H1 (cell line): ENCODE results near the gene KCNJ4. TPM values are rescaled to one million over a fixed set of nuclear protein-coding genes. Genes with fewer than 3 reads are reported as not detected.
A peak's percentile ranks its signal among the peaks of the same experiment; 100 is the strongest.

Experiments
- CTCF ChIA-PET: fragments of 300-600 bp; sonication (Branson Sonifier 250); formaldehyde crosslinking; loops from one replicate; lab custom pipeline; 2021; ENCODE audit not compliant: partially characterized antibody; lab: Charles Lee
- POLR2A ChIA-PET: fragments of 300-600 bp; sonication (Branson Sonifier 250); formaldehyde crosslinking; loops from one replicate; lab custom pipeline; 2021; ENCODE audit warnings: inconsistent platforms; ENCODE audit not compliant: partially characterized antibody; lab: Charles Lee
- DNase-seq, 2 experiments: peaks; one replicate each; pipeline versions ENCODE4 v3.0.0 to v3.0.0-alpha.2; 2010 to 2022; ENCODE audit warnings: low spot score in 2 of 2, low read depth in 1 of 2, mixed read lengths in 1 of 2
- FAIRE-seq: peaks from 2 replicates; lab custom pipeline; 2011; peaks lifted over from hg19 to GRCh38; lab: Jason Lieb, UNC
- H2AFZ ChIP-seq: 2 replicates; pipeline ENCODE4 v1.8.1; 2012; ENCODE audit warnings: low read length, inconsistent platforms
- H2AK5ac ChIP-seq: 2 replicates; pipeline ENCODE4 v1.6.1; 2013; ENCODE audit warnings: low read depth, low read length
- H2BK120ac ChIP-seq: replicated peaks from 2 replicates; pipeline ENCODE3; 2013; ENCODE audit warnings: low read depth, low read length, inconsistent platforms
- H2BK12ac ChIP-seq: 2 replicates; pipeline ENCODE4 v1.6.1; 2013; ENCODE audit warnings: low read depth, low read length
- H2BK15ac ChIP-seq: 2 replicates; pipeline ENCODE4 v1.6.1; 2013; ENCODE audit warnings: low read length
- H2BK20ac ChIP-seq: 2 replicates; pipeline ENCODE4 v1.6.1; 2013; ENCODE audit warnings: low read length
- H2BK5ac ChIP-seq: 2 replicates; pipeline ENCODE4 v1.6.1; 2013; ENCODE audit warnings: low read depth, low read length
- H3K14ac ChIP-seq: 2 replicates; pipeline ENCODE4 v1.6.1; 2013; ENCODE audit warnings: inconsistent platforms; ENCODE audit not compliant: insufficient read length
- H3K18ac ChIP-seq: 2 replicates; pipeline ENCODE4 v1.6.1; 2013; ENCODE audit warnings: low read length; ENCODE audit errors: extremely low read depth
- H3K23ac ChIP-seq: 2 replicates; pipeline ENCODE4 v1.6.1; 2013; ENCODE audit warnings: inconsistent platforms; ENCODE audit not compliant: insufficient read length
- H3K23me2 ChIP-seq: 2 replicates; pipeline ENCODE4 v1.6.1; 2013; ENCODE audit warnings: low read depth, low read length
- H3K27ac ChIP-seq: 2 replicates; pipeline ENCODE4 v1.6.1; 2011; ENCODE audit warnings: low read depth, low read length, inconsistent platforms
- H3K27me3 ChIP-seq, 4 experiments: replicated peaks in 1 of 4; 1 replicate in 1 of 4; 2 replicates in 3 of 4; pipeline versions ENCODE4 v1.6.1 to v1.8.1; 2011 to 2013; ENCODE audit warnings: low read length in 3 of 4, mild to moderate bottlenecking in 3 of 4, inconsistent platforms in 2 of 4, mixed read lengths in 2 of 4, moderate library complexity in 1 of 4; ENCODE audit not compliant: control insufficient read depth in 3 of 4, insufficient read depth in 3 of 4; ENCODE audit errors: extremely low read depth in 1 of 4
- H3K36me3 ChIP-seq, 4 experiments: 2 replicates each; pipeline versions ENCODE4 v1.6.1 to v1.8.1; 2011 to 2013; ENCODE audit warnings: mild to moderate bottlenecking in 4 of 4, low read length in 3 of 4, moderate library complexity in 2 of 4, control low read depth in 1 of 4, inconsistent platforms in 1 of 4; ENCODE audit not compliant: insufficient read depth in 4 of 4, control insufficient read depth in 2 of 4
- H3K4ac ChIP-seq: replicated peaks from 2 replicates; pipeline ENCODE3; 2013; ENCODE audit warnings: low read length, low read depth, mixed read lengths, inconsistent platforms; ENCODE audit not compliant: insufficient read length
- H3K4me1 ChIP-seq, 4 experiments: replicated peaks in 1 of 4; 1 replicate in 1 of 4; 2 replicates in 3 of 4; pipeline versions ENCODE4 v1.6.1 to v1.8.1; 2011 to 2013; ENCODE audit warnings: low read length in 3 of 4, inconsistent platforms in 2 of 4, mixed read lengths in 1 of 4; ENCODE audit not compliant: insufficient read depth in 4 of 4, control insufficient read depth in 3 of 4
- H3K4me2 ChIP-seq, 2 experiments: 2 replicates each; pipeline versions ENCODE4 v1.6.1 to v1.8.1; 2011 to 2013; ENCODE audit warnings: low read depth in 2 of 2, low read length in 2 of 2, control low read depth in 1 of 2, inconsistent platforms in 1 of 2, mild to moderate bottlenecking in 1 of 2; ENCODE audit not compliant: insufficient read depth in 1 of 2
- H3K4me3 ChIP-seq, 4 experiments: fragments of 200-600, 300-600 bp in 1 of 4; sonication (generic), shearing (Covaris generic), sonication (Bioruptor Twin) in 1 of 4; 2 replicates each; pipeline versions ENCODE4 v1.5.1 to v1.8.1; 2011 to 2016; ENCODE audit warnings: low read length in 4 of 4, low read depth in 3 of 4, control low read depth in 2 of 4, inconsistent platforms in 2 of 4, mild to moderate bottlenecking in 2 of 4, mixed read lengths in 1 of 4, moderate library complexity in 1 of 4; ENCODE audit not compliant: insufficient read depth in 2 of 4; ENCODE audit errors: extremely low read depth in 1 of 4
- H3K56ac ChIP-seq: replicated peaks from 2 replicates; pipeline ENCODE3; 2013; ENCODE audit warnings: low read depth, mild to moderate bottlenecking, mixed read lengths, low read length, inconsistent platforms; ENCODE audit not compliant: insufficient read length
- H3K79me1 ChIP-seq: 2 replicates; pipeline ENCODE4 v1.6.1; 2013; ENCODE audit warnings: low read depth, low read length, control low read depth
- H3K79me2 ChIP-seq, 2 experiments: 2 replicates each; pipeline versions ENCODE4 v1.6.1 to v1.8.1; 2012 to 2013; ENCODE audit warnings: low read length in 2 of 2, mild to moderate bottlenecking in 2 of 2, inconsistent platforms in 1 of 2; ENCODE audit not compliant: insufficient read depth in 2 of 2, control insufficient read depth in 1 of 2
- H3K9ac ChIP-seq, 4 experiments: replicated peaks in 1 of 4; 1 replicate in 1 of 4; 2 replicates in 3 of 4; pipeline versions ENCODE4 v1.6.1 to v1.8.1; 2011 to 2013; ENCODE audit warnings: low read depth in 3 of 4, low read length in 3 of 4, control low read depth in 2 of 4, mild to moderate bottlenecking in 2 of 4, moderate library complexity in 2 of 4, inconsistent platforms in 1 of 4; ENCODE audit errors: extremely low read depth in 1 of 4
- H3K9me3 ChIP-seq, 2 experiments: 2 replicates each; pipeline versions ENCODE4 v1.6.1 to v1.8.1; 2012 to 2013; ENCODE audit warnings: mild to moderate bottlenecking in 2 of 2, moderate library complexity in 2 of 2, control low read depth in 1 of 2, inconsistent platforms in 1 of 2, low read depth in 1 of 2, low read length in 1 of 2, mixed read lengths in 1 of 2; ENCODE audit not compliant: insufficient read depth in 2 of 2
- H4K20me1 ChIP-seq, 2 experiments: replicated peaks in 1 of 2; 2 replicates each; pipeline versions ENCODE3 to v1.8.1; 2011 to 2013; ENCODE audit warnings: inconsistent platforms in 2 of 2, low read length in 2 of 2, mild to moderate bottlenecking in 1 of 2; ENCODE audit not compliant: insufficient read depth in 2 of 2, control insufficient read depth in 1 of 2
- H4K5ac ChIP-seq: 2 replicates; pipeline ENCODE4 v1.6.1; 2013; ENCODE audit warnings: low read length, low read depth, mixed read lengths, inconsistent platforms; ENCODE audit not compliant: insufficient read length
- H4K8ac ChIP-seq: 2 replicates; pipeline ENCODE4 v1.8.0; 2013; ENCODE audit warnings: mild to moderate bottlenecking, moderate library complexity, low read length, inconsistent platforms; ENCODE audit not compliant: insufficient read depth; ENCODE audit errors: extremely low read depth
- H4K91ac ChIP-seq: replicated peaks from 2 replicates; pipeline ENCODE3; 2013; ENCODE audit warnings: low read length, mixed read lengths, inconsistent platforms; ENCODE audit not compliant: insufficient read length
- CBX8 ChIP-seq: fragments of 300-800, 300-1000 bp; sonication (generic); IDR thresholded peaks from 2 replicates; pipeline ENCODE4 v1.7.1; 2016; ENCODE audit warnings: low read depth, low read length, borderline replicate concordance
- GABPA ChIP-seq: IDR thresholded peaks from 2 replicates; pipeline ENCODE4 v1.6.1; 2011; ENCODE audit warnings: mild to moderate bottlenecking, low read length, moderate library complexity, borderline replicate concordance; ENCODE audit not compliant: insufficient read depth
- GTF2F1 ChIP-seq: IDR thresholded peaks from 2 replicates; pipeline ENCODE4 v1.6.1; 2012; ENCODE audit warnings: low read depth, low read length, improper control_type of control experiment, borderline replicate concordance
- KDM4A ChIP-seq: IDR thresholded peaks from one replicate; pipeline ENCODE4 v1.7.1; 2012; ENCODE audit warnings: low read depth, mild to moderate bottlenecking, moderate library complexity, low read length, inconsistent platforms; ENCODE audit not compliant: severe bottlenecking
- POU5F1 ChIP-seq: IDR thresholded peaks from 2 replicates; pipeline ENCODE4 v1.6.1; 2011; ENCODE audit warnings: low read depth, mild to moderate bottlenecking, low read length, moderate library complexity
- SP4 ChIP-seq: IDR thresholded peaks from 2 replicates; pipeline ENCODE4 v1.6.1; 2012; ENCODE audit warnings: low read length, inconsistent platforms
- SRF ChIP-seq: IDR thresholded peaks from 2 replicates; pipeline ENCODE4 v1.6.1; 2011; ENCODE audit warnings: mild to moderate bottlenecking, low read depth, low read length, moderate library complexity
- TAF7 ChIP-seq: optimal IDR thresholded peaks from 2 replicates; pipeline ENCODE3; 2011; ENCODE audit warnings: low read depth, mild to moderate bottlenecking, inconsistent platforms, low read length, moderate library complexity, borderline replicate concordance
- WGBS, 2 experiments: shearing (Covaris generic) in 1 of 2; methylation state at CpG; one replicate each; pipeline versions ENCODE4 v1.1.6 to v1.1.7; 2013 to 2015; ENCODE audit warnings: low lambda C conversion rate in 2 of 2, mixed read lengths in 2 of 2, inconsistent platforms in 1 of 2, low coverage in 1 of 2, missing lambda C conversion rate in 1 of 2; ENCODE audit not compliant: insufficient replicate concordance in 2 of 2, insufficient coverage in 1 of 2, insufficient read length in 1 of 2; ENCODE audit errors: extremely low coverage in 1 of 2, missing lambda C conversion rate in 1 of 2; 5-methylcytosine and 5-hydroxymethylcytosine counted together
- polyA plus RNA-seq, 7 experiments: library from polyadenylated mRNA; depleted of rRNA in 3 of 7; stranded (reverse) in 5 of 7; unstranded in 2 of 7; fragments of >200 nt in 5 of 7; fragments of 200-250 nt in 2 of 7; gene quantifications; 1 replicate in 5 of 7; 2 replicates in 1 of 7; 4 replicates in 1 of 7; pipeline versions ENCODE4 v1.2.1 to v1.2.3, GENCODE V29; 2011 to 2013; ENCODE audit warnings: missing spikeins in 2 of 7, mixed read lengths in 2 of 7
- total RNA-seq: library from RNA; stranded (reverse); fragmentation: NEBNext Ultra II Directional; extraction: Animal tissue kit (Norgen Biotek cat#: 25700); gene quantifications from 2 replicates; pipeline ENCODE4 v1.2.1, GENCODE V29; 2021

Gene KCNJ4
- total and polyA plus RNA-seq, 2 of the 8 experiments (the other 6 are each of a cell fraction or from before 2014, with no cell fraction given) = 1.4 to 2.2 TPM

- no peak overlapping the region for H3K4ac ChIP-seq
- no peaks in the 10 kb centered on the region for H3K79me2 ChIP-seq
- H3K9me3 ChIP-seq = no peaks in the 10 kb centered on the region
- ChIA-PET CTCF (interaction anchor here (0.6 to 2.8 kb wide), 7 partner anchors 8 to 1140 kb away, joined by 3 to 14 read pairs (median 3); no protein-coding TSS in a partner anchor), POLR2A (interaction anchor here (0.7 to 2.7 kb wide), 6 partner anchors 10 to 65 kb away, joined by 3 to 9 read pairs (median 3); no protein-coding TSS in a partner anchor)
- no peak overlapping the region for H2BK120ac ChIP-seq
- H3K36me3 ChIP-seq = no peaks in the 10 kb centered on the region
- H2BK5ac ChIP-seq = 0 out of 2 replicates have a peak overlapping the region, but pooled peaks have one; percentile 13
- H3K56ac ChIP-seq = no peak overlapping the region
- H3K4me1 ChIP-seq = peaks cover 3 to 33% (median 12%) of the 10 kb centered on the region in 4 experiments; a peak in 6 of 7 replicates
- H3K9ac ChIP-seq = no peak overlapping the region; a peak in 2 of 7 replicates
- no peak overlapping the region for H4K5ac ChIP-seq
- 0 out of 2 replicates have a peak overlapping the region, but pooled peaks have one; percentile 55 for H2BK12ac ChIP-seq
- no peak overlapping the region for H2AK5ac ChIP-seq
- no peak overlapping the region for H3K27ac ChIP-seq
- H3K18ac ChIP-seq = peak overlapping the region; percentile 62; the same call in 1 of the 2 replicates
- no peaks in the 10 kb centered on the region for H4K20me1 ChIP-seq
- FAIRE-seq (no peak), DNase-seq (no peak)
- no peaks in the 10 kb centered on the region for H3K79me1 ChIP-seq
- no peak overlapping the region for H2AFZ ChIP-seq
- H3K27me3 ChIP-seq = no peaks in the 10 kb centered on the region
- no peak overlapping the region for H3K4me2 ChIP-seq
- no peak overlapping the region for H4K91ac ChIP-seq
- no peak overlapping the region for H4K8ac ChIP-seq
- no peak overlapping the region; the same call in 1 of the 2 replicates for H2BK15ac ChIP-seq
- 96% methylated on average over 8 of the region's 8 CpGs; no CpG with 5 or more reads in 1 of the 2 experiments for WGBS, 2 experiments
- 0 out of 2 replicates have a peak, but pooled peaks cover 3% of the 10 kb centered on the region for H3K23me2 ChIP-seq
- H3K23ac ChIP-seq = no peak overlapping the region
- H3K14ac ChIP-seq = no peak overlapping the region
- no peak overlapping the region for H2BK20ac ChIP-seq
- TF ChIP-seq TAF7 = no peak
- no peak for TF ChIP-seq KDM4A
- TF ChIP-seq SP4 = no peak
- TF ChIP-seq POU5F1 = no peak
- no peak for TF ChIP-seq SRF
- no peak for TF ChIP-seq CBX8
- TF ChIP-seq GTF2F1 = no peak
- TF ChIP-seq GABPA = no peak
- no peak overlapping the region for H3K4me3 ChIP-seq
Measured at GRCh38 chr22:38419858-38420160, 35.2 kb downstream of the KCNJ4 start.
